IMR-90 (cell line): ENCODE results near the gene CYP4Z1. TPM values are rescaled to one million over a fixed set of nuclear protein-coding genes. Genes with fewer than 3 reads are reported as not detected.
"Not testable (repeated sequence)": the region's sequence is repeated elsewhere in the genome, so short reads cannot be mapped to it uniquely, and the experiment has no call there.

Experiments
- ATAC-seq: fragments of 200-7000 bp; cut with Tn5 transposase; 2 replicates; pipeline ENCODE4 v1.9.1; 2020; ENCODE audit warnings: low read depth, mild to moderate bottlenecking, moderate library complexity
- BruUV-seq: library from RNA; stranded (reverse); fragments of 400-500 nt; replicated peaks from 2 replicates; lab custom pipeline; 2021; lab: Mats Ljungman, UMichigan
- CTCF ChIA-PET: fragments of 300-600 bp; formaldehyde crosslinking; extraction: SDS; loops from one replicate; lab custom pipeline; 2021; ENCODE audit warnings: antibody characterized with exemption; lab: Yijun Ruan, JAX
- POLR2A ChIA-PET: fragments of 300-600 bp; sonication (Branson Sonifier 250); formaldehyde crosslinking; loops from one replicate; lab custom pipeline; 2022; ENCODE audit warnings: antibody characterized with exemption; ENCODE audit not compliant: unreplicated experiment; lab: Charles Lee
- DNase-seq: peaks from one replicate; pipeline ENCODE4 v3.0.0; 2013
- H2AFZ ChIP-seq: replicated peaks from 2 replicates; pipeline ENCODE3; 2013; ENCODE audit warnings: low read length, mild to moderate bottlenecking; ENCODE audit not compliant: poor library complexity
- H2AK5ac ChIP-seq: 2 replicates; pipeline ENCODE4 v1.6.1; 2013; ENCODE audit warnings: low read depth, low read length, inconsistent platforms
- H2AK9ac ChIP-seq: replicated peaks from 2 replicates; pipeline ENCODE3; 2013; ENCODE audit warnings: mild to moderate bottlenecking, low read depth, low read length, moderate library complexity; ENCODE audit not compliant: poor library complexity
- H2BK120ac ChIP-seq: 2 replicates; pipeline ENCODE4 v1.6.1; 2013; ENCODE audit warnings: low read depth, low read length, inconsistent platforms
- H2BK15ac ChIP-seq: 3 replicates; pipeline ENCODE4 v1.6.1; 2013; ENCODE audit warnings: low read depth, low read length, inconsistent platforms
- H2BK20ac ChIP-seq: 2 replicates; pipeline ENCODE4 v1.6.1; 2013; ENCODE audit warnings: low read depth, mild to moderate bottlenecking, inconsistent platforms, low read length, moderate library complexity
- H2BK5ac ChIP-seq: 2 replicates; pipeline ENCODE4 v1.6.1; 2013; ENCODE audit warnings: mild to moderate bottlenecking, low read depth, low read length, inconsistent platforms; ENCODE audit not compliant: poor library complexity, severe bottlenecking
- H3K14ac ChIP-seq: replicated peaks from 2 replicates; pipeline ENCODE4 v1.6.1; 2013; ENCODE audit warnings: low read depth, low read length, inconsistent platforms
- H3K18ac ChIP-seq: 2 replicates; pipeline ENCODE4 v1.6.1; 2013; ENCODE audit warnings: low read depth, low read length, control low read depth
- H3K23ac ChIP-seq: 2 replicates; pipeline ENCODE4 v1.6.1; 2013; ENCODE audit warnings: low read depth, low read length, inconsistent platforms
- H3K27ac ChIP-seq: 2 replicates; pipeline ENCODE4 v1.5.1; 2013; ENCODE audit warnings: mild to moderate bottlenecking, control low read depth, low read length; ENCODE audit not compliant: insufficient read depth
- H3K27me3 ChIP-seq: 2 replicates; pipeline ENCODE4 v1.6.1; 2013; ENCODE audit warnings: low read length; ENCODE audit not compliant: control insufficient read depth, insufficient read depth
- H3K36me3 ChIP-seq: 2 replicates; pipeline ENCODE4 v1.6.1; 2013; ENCODE audit warnings: low read length, mixed read lengths; ENCODE audit not compliant: control insufficient read depth, insufficient read depth
- H3K4ac ChIP-seq: 2 replicates; pipeline ENCODE4 v1.6.1; 2013; ENCODE audit warnings: low read depth, low read length, inconsistent platforms
- H3K4me1 ChIP-seq: 2 replicates; pipeline ENCODE4 v1.6.1; 2013; ENCODE audit warnings: low read length, mixed read lengths; ENCODE audit not compliant: control insufficient read depth, insufficient read depth
- H3K4me2 ChIP-seq: 2 replicates; pipeline ENCODE4 v1.6.1; 2013; ENCODE audit warnings: low read depth, mild to moderate bottlenecking, control low read depth, low read length, moderate library complexity
- H3K4me3 ChIP-seq: 2 replicates; pipeline ENCODE4 v1.5.1; 2013; ENCODE audit warnings: low read depth, mild to moderate bottlenecking, control low read depth, low read length, moderate library complexity; ENCODE audit not compliant: insufficient read depth
- H3K56ac ChIP-seq: 2 replicates; pipeline ENCODE4 v1.6.1; 2013; ENCODE audit warnings: low read length, inconsistent platforms; ENCODE audit not compliant: insufficient read depth; ENCODE audit errors: extremely low read depth
- H3K79me1 ChIP-seq, 2 experiments: 2 replicates each; pipeline ENCODE4 v1.6.1; 2013; ENCODE audit warnings: low read length in 2 of 2, inconsistent platforms in 1 of 2, low read depth in 1 of 2
- H3K9ac ChIP-seq: 2 replicates; pipeline ENCODE4 v1.6.1; 2013; ENCODE audit warnings: low read depth, low read length, control low read depth
- H3K9me1 ChIP-seq: 2 replicates; pipeline ENCODE4 v1.6.1; 2013; ENCODE audit warnings: low read length, inconsistent platforms; ENCODE audit not compliant: insufficient read depth
- H3K9me3 ChIP-seq: 2 replicates; pipeline ENCODE4 v1.6.1; 2013; ENCODE audit warnings: low read length; ENCODE audit not compliant: control insufficient read depth, insufficient read depth
- H4K20me1 ChIP-seq: 2 replicates; pipeline ENCODE4 v1.6.1; 2013; ENCODE audit warnings: low read length, inconsistent platforms; ENCODE audit not compliant: insufficient read depth
- H4K5ac ChIP-seq: 2 replicates; pipeline ENCODE4 v1.6.1; 2013; ENCODE audit warnings: mild to moderate bottlenecking, low read depth, low read length, control low read depth
- H4K8ac ChIP-seq, 2 experiments: 2 replicates each; pipeline ENCODE4 v1.6.1; 2013; ENCODE audit warnings: low read depth in 2 of 2, low read length in 2 of 2, control low read depth in 1 of 2, inconsistent platforms in 1 of 2
- H4K91ac ChIP-seq: 2 replicates; pipeline ENCODE4 v1.6.1; 2013; ENCODE audit warnings: low read depth, low read length, inconsistent platforms; ENCODE audit not compliant: insufficient read depth
- WGBS, 2 experiments: methylation state at CpG; one replicate each; pipeline versions ENCODE4 v1.1.5 to v1.1.7; 2013; ENCODE audit warnings: missing lambda C conversion rate in 2 of 2; ENCODE audit not compliant: insufficient read length in 1 of 2; ENCODE audit errors: extremely low coverage in 2 of 2; 5-methylcytosine and 5-hydroxymethylcytosine counted together
- dilution Hi-C: fragments of 300-500 bp; cut with HindIII; formaldehyde crosslinking; loops from one replicate; pipeline ENCODE4 v1.14.3; 2018; ENCODE audit warnings: low sequenced_read_pairs; ENCODE audit not compliant: unreplicated experiment
- in situ Hi-C: fragments of 300-500 bp; cut with MboI; formaldehyde crosslinking; loops from 3 replicates; pipeline ENCODE4 v1.14.3; 2019; ENCODE audit warnings: low sequenced_read_pairs, inconsistent platforms, mixed read lengths
- intact Hi-C: fragments of 100-400 bp; cut with micrococcal nuclease; formaldehyde crosslinking; loops from 2 replicates; pipeline ENCODE4 v1.10.0; 2022
- polyA plus RNA-seq, 3 experiments: library from polyadenylated mRNA; depleted of rRNA; stranded (reverse); fragments of >200 nt; gene quantifications; 2 replicates each; pipeline ENCODE4 v1.2.3, GENCODE V29; 2012; ENCODE audit warnings: low replicate concordance in 1 of 3
- total RNA-seq: library from RNA; depleted of rRNA; stranded (reverse); fragments of >200 nt; gene quantifications from 2 replicates; pipeline ENCODE4 v1.2.3, GENCODE V29; 2012
- TF ChIP-seq, protein P1 (sequence below): conservative IDR thresholded peaks from 2 replicates; pipeline ENCODE4 v1.5.1; 2012; ENCODE audit warnings: mild to moderate bottlenecking, low read depth, low read length, improper control_type of control experiment

The CYP4Z1 gene
- total and polyA plus RNA-seq, 2 of the 4 experiments (the other 2 are of a cell fraction) = not detected

GRCh38 chr1:47089356-47089755 lies 22.3 kb downstream of the CYP4Z1 start:
- no CpG with 5 or more reads among the region's 3 CpGs for WGBS, 2 experiments
- H3K14ac ChIP-seq, BruUV-seq, H4K20me1 ChIP-seq, H4K91ac ChIP-seq, H2AK5ac ChIP-seq, H2AK9ac ChIP-seq, intact Hi-C loops, H2AFZ ChIP-seq, H3K4me2 ChIP-seq, H3K79me1 ChIP-seq, H3K18ac ChIP-seq, H3K36me3 ChIP-seq, H2BK120ac ChIP-seq, H2BK20ac ChIP-seq, H3K4me3 ChIP-seq, H3K27me3 ChIP-seq, H4K5ac ChIP-seq, H3K4me1 ChIP-seq, dilution Hi-C loops, POLR2A ChIA-PET, H2BK5ac ChIP-seq, in situ Hi-C loops, H3K27ac ChIP-seq, H2BK15ac ChIP-seq, H3K9me3 ChIP-seq, H3K9me1 ChIP-seq, H4K8ac ChIP-seq, H3K9ac ChIP-seq, H3K4ac ChIP-seq, H3K23ac ChIP-seq, H3K56ac ChIP-seq: not testable (repeated sequence)
- DNase-seq = peak; percentile 15
- TF ChIP-seq, protein P1, sequence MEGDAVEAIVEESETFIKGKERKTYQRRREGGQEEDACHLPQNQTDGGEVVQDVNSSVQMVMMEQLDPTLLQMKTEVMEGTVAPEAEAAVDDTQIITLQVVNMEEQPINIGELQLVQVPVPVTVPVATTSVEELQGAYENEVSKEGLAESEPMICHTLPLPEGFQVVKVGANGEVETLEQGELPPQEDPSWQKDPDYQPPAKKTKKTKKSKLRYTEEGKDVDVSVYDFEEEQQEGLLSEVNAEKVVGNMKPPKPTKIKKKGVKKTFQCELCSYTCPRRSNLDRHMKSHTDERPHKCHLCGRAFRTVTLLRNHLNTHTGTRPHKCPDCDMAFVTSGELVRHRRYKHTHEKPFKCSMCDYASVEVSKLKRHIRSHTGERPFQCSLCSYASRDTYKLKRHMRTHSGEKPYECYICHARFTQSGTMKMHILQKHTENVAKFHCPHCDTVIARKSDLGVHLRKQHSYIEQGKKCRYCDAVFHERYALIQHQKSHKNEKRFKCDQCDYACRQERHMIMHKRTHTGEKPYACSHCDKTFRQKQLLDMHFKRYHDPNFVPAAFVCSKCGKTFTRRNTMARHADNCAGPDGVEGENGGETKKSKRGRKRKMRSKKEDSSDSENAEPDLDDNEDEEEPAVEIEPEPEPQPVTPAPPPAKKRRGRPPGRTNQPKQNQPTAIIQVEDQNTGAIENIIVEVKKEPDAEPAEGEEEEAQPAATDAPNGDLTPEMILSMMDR = peak; percentile 38
- CTCF ChIA-PET = interaction anchor here (0.7 kb wide), 1 partner anchor 343 kb away, joined by 3 read pairs; no protein-coding TSS in a partner anchor
- 0 out of 2 replicates have a peak, but pooled peaks have one; percentile 56 for ATAC-seq
